Activated CD8-positive, alpha-beta memory T cell treated with anti-CD3 and anti-CD28 coated beads for 1 hour (primary cell): Measurements from ENCODE around the gene RSPH1.
"Not testable (repeated sequence)": the region's sequence is repeated elsewhere in the genome, so short reads cannot be mapped to it uniquely, and the experiment has no call there.

Source experiments
- DNase-seq, 2 donors: peaks; one replicate each; pipeline ENCODE4 v3.0.0-alpha.2; 2020; ENCODE audit warnings: low read depth in 1 of 2; ENCODE audit errors: extremely low read depth in 1 of 2

RSPH1 gene

DNA sequence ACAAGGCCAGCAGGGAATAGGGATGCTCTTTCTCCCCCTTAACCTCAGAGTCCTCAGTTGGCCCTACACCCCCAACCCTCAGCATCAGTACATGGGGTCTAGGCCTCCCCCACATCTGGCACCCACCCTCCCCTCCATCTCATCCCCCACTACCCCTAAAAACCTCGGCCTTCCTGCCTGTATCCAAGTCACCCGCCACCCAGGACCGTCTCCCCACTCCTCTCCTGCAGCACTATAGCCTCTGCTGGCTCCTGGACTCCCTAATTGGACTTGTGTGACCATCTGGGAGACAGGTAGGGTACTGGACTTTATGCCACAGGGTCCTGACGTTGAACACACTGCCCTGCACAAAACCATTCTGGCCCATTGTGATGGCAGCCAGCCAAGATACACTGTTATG, 6.0 kb downstream of the RSPH1 start:
- no peak for DNase-seq

DNA sequence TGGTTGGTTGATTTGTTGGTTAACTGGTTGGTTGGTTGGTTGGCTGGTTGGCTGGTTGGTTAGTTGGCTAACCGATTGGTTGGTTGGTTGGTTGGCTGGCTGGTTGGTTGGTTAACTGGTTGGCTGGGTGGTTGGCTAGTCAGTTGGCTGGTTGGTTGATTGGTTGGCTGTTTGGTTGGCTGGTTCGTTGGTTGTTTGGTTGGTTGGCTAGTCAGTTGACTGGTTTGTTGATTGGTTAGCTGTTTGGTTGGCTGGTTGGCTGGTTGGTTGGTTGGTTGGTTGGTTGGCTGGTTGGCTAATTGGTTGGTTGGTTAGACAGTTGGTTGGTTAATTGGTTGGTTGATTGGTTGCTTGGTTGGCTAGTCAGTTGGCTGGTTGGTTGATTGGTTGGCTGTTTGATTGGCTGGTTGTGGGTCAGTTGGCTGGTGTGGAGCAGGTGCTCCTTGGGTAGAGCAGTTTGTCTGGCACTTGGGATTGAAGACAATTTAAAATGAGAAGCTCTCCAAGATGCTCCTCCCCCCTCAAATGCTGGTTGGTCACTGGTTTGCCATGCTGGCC, 6.9 kb downstream of the RSPH1 start:
- no peak for DNase-seq

GRCh38 chr21:42486531-42486930, 9.5 kb downstream of the RSPH1 start:
- DNase-seq: no peak

DNA sequence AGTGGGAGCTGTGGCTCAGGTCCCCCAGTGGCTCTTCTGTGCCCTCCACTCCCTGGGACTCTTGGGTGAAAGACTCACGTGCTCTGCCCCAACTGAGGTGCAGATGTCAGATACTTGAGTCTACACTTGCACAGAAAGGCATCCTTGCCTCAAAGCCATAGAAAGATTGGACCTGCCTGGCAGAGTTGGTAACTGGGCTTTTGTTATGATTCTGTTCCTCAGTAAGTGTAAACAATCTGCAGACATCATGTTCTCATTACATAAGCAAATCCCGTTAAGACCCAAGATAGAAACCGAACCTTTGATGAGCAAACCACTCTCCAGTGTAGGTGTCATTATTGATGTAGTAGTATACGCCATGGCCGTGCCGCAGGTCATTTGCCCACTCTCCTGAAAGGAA, 10.0 kb downstream of the RSPH1 start:
- DNase-seq: no peak

GRCh38 chr21:42484966-42485365, 11.1 kb downstream of the RSPH1 start:
- DNase-seq: no peak

- no peak for DNase-seq
Measured at GRCh38 chr21:42481169-42481568, 14.9 kb downstream of the RSPH1 start.

- no peak for DNase-seq
Measured at GRCh38 chr21:42480736-42481135, 15.3 kb downstream of the RSPH1 start.

GRCh38 chr21:42479582-42479981, 16.4 kb downstream of the RSPH1 start:
- no peak for DNase-seq

DNA sequence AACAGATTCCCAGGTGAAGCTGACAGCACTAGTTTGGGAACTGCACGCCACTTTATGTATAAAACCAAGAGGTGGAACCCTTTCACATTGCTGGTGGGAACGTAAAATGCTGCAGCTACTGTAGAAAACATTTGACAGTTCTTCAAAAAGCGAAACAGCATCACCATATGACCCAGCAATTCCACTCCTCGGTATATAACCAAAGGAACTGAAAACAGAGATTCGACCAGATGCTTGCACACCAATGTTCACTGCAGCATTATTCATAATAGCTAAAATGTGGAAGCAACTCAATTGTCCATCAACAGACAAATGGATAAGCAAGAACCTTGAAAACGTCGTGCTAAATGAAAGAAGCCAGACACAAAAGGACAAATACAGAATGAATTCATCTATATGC, 17.5 kb downstream of the RSPH1 start:
- DNase-seq: no peak

GRCh38 chr21:42476388-42477331, 19.4 kb downstream of the RSPH1 start:
- no peak for DNase-seq

DNA sequence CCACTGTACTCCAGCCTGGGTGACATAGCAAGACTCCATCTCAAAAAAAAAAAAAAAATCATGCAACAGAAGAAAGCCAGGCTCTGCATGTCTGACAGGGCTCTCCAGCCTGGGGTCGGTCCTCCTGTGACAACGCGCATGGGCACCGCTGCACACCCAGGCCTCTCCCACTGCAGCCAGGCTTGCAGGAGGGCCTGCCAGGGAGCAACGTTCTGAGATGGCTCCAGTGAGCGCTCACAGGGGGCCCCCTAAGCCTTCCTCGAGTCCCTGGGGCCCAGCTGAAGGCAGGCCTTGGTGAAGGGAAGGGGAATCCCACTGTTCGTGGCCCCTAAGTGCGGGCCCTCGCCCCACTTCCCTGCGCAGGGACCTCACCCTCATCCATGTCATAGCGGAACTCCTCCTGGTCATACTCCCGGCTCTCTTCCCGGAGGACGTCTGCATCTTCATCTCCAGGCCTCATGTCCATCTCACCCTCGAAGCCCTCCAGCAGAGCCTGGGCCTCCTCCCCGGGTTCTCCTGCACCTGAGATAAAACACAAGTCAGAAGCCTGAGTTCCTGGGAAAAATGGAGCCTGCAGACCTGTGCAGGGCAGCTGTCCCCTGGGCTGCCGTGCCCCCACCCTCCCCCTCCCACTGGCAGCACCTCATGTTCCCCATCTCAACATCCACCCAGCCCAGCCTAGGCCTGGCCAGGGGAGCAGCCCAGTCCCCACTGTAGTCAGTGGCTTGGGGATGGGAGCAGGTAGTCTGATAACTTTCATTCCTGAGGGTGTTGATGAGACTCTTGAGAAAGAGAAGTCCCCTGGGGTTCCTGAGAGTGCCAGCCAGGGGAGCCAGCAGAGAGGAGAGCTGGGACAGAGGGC, 20.3 kb downstream of the RSPH1 start:
- DNase-seq: no peak

GRCh38 chr21:42475036-42475435, 21.0 kb downstream of the RSPH1 start:
- DNase-seq: no peak

- DNase-seq: no peak
Measured at GRCh38 chr21:42474043-42474831, 21.8 kb downstream of the RSPH1 start.

- DNase-seq: no peak
Measured at GRCh38 chr21:42473498-42474042, 22.5 kb downstream of the RSPH1 start.

GRCh38 chr21:42472521-42472920, 23.5 kb downstream of the RSPH1 start:
- no peak for DNase-seq

- no peak for DNase-seq
Measured at GRCh38 chr21:42471716-42472330, 24.2 kb downstream of the RSPH1 start.

DNA sequence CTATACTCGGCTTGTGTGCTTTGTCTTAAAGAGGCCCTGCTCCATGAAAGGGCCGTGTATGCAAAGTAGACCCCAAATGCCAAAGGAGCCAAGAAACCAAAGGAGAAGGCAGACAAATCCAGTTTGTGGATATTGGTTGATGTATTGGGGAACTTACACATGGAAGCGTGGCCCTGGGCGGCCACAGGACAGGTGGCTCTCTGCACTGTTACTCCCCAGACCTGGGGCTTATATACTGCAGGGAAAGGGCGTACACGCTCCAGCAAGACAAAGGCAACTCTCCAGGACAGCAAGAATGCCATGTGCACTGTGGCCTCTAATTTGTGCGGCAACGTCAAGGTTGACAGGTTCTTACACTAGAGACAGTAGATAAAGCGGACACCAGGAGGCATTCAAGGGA, 24.8 kb downstream of the RSPH1 start:
- no peak for DNase-seq

GRCh38 chr21:42469726-42470125, 26.3 kb downstream of the RSPH1 start:
- not testable (repeated sequence) for DNase-seq

DNA sequence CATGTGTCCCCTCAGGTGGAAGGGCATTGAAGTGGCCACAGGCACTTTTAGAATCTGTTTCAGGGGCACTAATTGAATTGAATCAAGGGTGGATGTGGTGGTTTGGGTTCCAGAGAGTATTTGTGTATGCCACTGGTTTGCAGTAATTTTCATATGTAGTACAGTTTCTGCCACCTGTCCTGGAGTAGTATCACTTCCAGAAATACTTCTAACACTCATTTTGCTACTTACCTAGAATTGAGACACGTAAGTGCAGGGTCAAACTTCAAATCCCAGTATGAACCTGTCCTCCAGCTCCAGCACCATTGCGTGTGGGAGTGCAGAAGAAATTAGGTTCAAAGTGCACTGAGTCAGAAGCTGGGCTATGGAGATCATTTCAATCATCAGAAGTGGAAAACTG, 26.8 kb downstream of the RSPH1 start:
- no peak for DNase-seq
